Endothelial cell of umbilical vein (primary cell): ENCODE measurements around the gene EIF2S2. TPM values are rescaled to one million over a fixed set of nuclear protein-coding genes. Genes with fewer than 3 reads are reported as not detected.

Experiments used
- BruUV-seq: library from RNA; stranded (reverse); fragments of 400-500 nt; replicated peaks from 2 replicates; lab custom pipeline; 2021; lab: Mats Ljungman, UMichigan
- CTCF ChIA-PET: fragments of 300-600, 350-600 bp; sonication (Branson Sonifier 250); formaldehyde crosslinking; loops from one replicate; lab custom pipeline; 2021; ENCODE audit warnings: antibody characterized with exemption, inconsistent platforms; lab: Charles Lee
- POLR2A ChIA-PET: fragments of 300-600, 350-600 bp; sonication (Branson Sonifier 250); formaldehyde crosslinking; loops from one replicate; lab custom pipeline; 2021; ENCODE audit warnings: antibody characterized with exemption, inconsistent platforms; lab: Charles Lee
- DNase-seq: peaks from one replicate; pipeline ENCODE4 v3.0.0-alpha.2; 2011; ENCODE audit warnings: low read depth, low spot score
- FAIRE-seq: peaks from 2 replicates; lab custom pipeline; 2011; peaks lifted over from hg19 to GRCh38; lab: Jason Lieb, UNC
- H2AFZ ChIP-seq: 2 replicates; pipeline ENCODE4 v1.6.0; 2012; ENCODE audit warnings: low read depth, low read length, control low read depth, inconsistent platforms
- H3K27ac ChIP-seq: 2 replicates; pipeline ENCODE4 v1.5.1; 2011; ENCODE audit warnings: low read depth, mild to moderate bottlenecking, control low read depth, low read length, moderate library complexity; ENCODE audit not compliant: insufficient read depth
- H3K27me3 ChIP-seq, 2 experiments: 2 replicates each; pipeline versions ENCODE4 v1.6.0 to v1.6.1; 2011; ENCODE audit warnings: low read length in 2 of 2, mixed read lengths in 1 of 2; ENCODE audit not compliant: control insufficient read depth in 2 of 2, insufficient read depth in 2 of 2
- H3K36me3 ChIP-seq, 2 experiments: 2 replicates in 1 of 2; 3 replicates in 1 of 2; pipeline ENCODE4 v1.5.1; 2011; ENCODE audit warnings: low read length in 2 of 2, mild to moderate bottlenecking in 1 of 2, moderate library complexity in 1 of 2; ENCODE audit not compliant: control insufficient read depth in 2 of 2, insufficient read depth in 2 of 2; ENCODE audit errors: extremely low read depth in 1 of 2
- H3K4me1 ChIP-seq: 3 replicates; pipeline ENCODE4 v1.5.1; 2011; ENCODE audit warnings: mild to moderate bottlenecking, low read length; ENCODE audit not compliant: control insufficient read depth, insufficient read depth; ENCODE audit errors: extremely low read depth
- H3K4me2 ChIP-seq: 2 replicates; pipeline ENCODE4 v1.6.1; 2011; ENCODE audit warnings: low read length, control low read depth, mixed read lengths; ENCODE audit not compliant: insufficient read depth
- H3K4me3 ChIP-seq, 3 experiments: fragments of 200-600 bp in 1 of 3; sonication (generic), shearing (Covaris generic) in 1 of 3; replicated peaks in 1 of 3; 2 replicates each; pipeline ENCODE4 v1.5.1; 2011 to 2016; ENCODE audit warnings: control low read depth in 3 of 3, low read length in 3 of 3, mild to moderate bottlenecking in 2 of 3, inconsistent platforms in 1 of 3, low read depth in 1 of 3, moderate library complexity in 1 of 3; ENCODE audit not compliant: insufficient read depth in 1 of 3
- H3K79me2 ChIP-seq: 2 replicates; pipeline ENCODE4 v1.6.0; 2012; ENCODE audit warnings: low read length, inconsistent platforms; ENCODE audit not compliant: control insufficient read depth, insufficient read depth
- H3K9ac ChIP-seq: replicated peaks from 2 replicates; pipeline ENCODE3; 2011; ENCODE audit warnings: low read length, control low read depth; ENCODE audit not compliant: insufficient read depth; ENCODE audit errors: extremely low read depth
- H3K9me1 ChIP-seq: replicated peaks from 3 replicates; pipeline ENCODE4 v1.6.0; 2011; ENCODE audit warnings: mild to moderate bottlenecking, low read length; ENCODE audit not compliant: control insufficient read depth, insufficient read depth; ENCODE audit errors: extremely low read depth
- H3K9me3 ChIP-seq: replicated peaks from 2 replicates; pipeline ENCODE4 v1.5.1; 2012; ENCODE audit warnings: low read length, inconsistent platforms; ENCODE audit not compliant: control insufficient read depth, insufficient read depth
- H4K20me1 ChIP-seq: replicated peaks from 2 replicates; pipeline ENCODE3; 2011; ENCODE audit warnings: mild to moderate bottlenecking, low read length; ENCODE audit not compliant: control insufficient read depth, insufficient read depth; ENCODE audit errors: extremely low read depth
- CTCF ChIP-seq, 2 donors: IDR thresholded peaks; 1 replicate in 1 of 2; 2 replicates in 1 of 2; pipeline ENCODE4 v1.5.1; 2011; ENCODE audit warnings: low read length in 2 of 2, mild to moderate bottlenecking in 2 of 2, moderate library complexity in 2 of 2, control low read depth in 1 of 2, inconsistent platforms in 1 of 2, low read depth in 1 of 2; ENCODE audit not compliant: insufficient read depth in 1 of 2; ENCODE audit errors: extremely low read depth in 1 of 2
- EZH2 ChIP-seq: IDR thresholded peaks from 2 replicates; pipeline ENCODE4 v1.6.1; 2012; ENCODE audit warnings: borderline replicate concordance, low read depth, mild to moderate bottlenecking, moderate library complexity, low read length, inconsistent platforms; ENCODE audit not compliant: severe bottlenecking
- FOS ChIP-seq: IDR thresholded peaks from 2 replicates; pipeline ENCODE4 v1.6.1; 2011; ENCODE audit warnings: mild to moderate bottlenecking, low read length, moderate library complexity, borderline replicate concordance; ENCODE audit not compliant: insufficient read depth
- GATA2 ChIP-seq: IDR thresholded peaks from 2 replicates; pipeline ENCODE4 v1.7.0; 2011; ENCODE audit warnings: low read depth, mild to moderate bottlenecking, moderate library complexity, mixed read lengths, low read length; ENCODE audit not compliant: insufficient read length, insufficient read depth
- JUN ChIP-seq: IDR thresholded peaks from 2 replicates; pipeline ENCODE4 v1.6.1; 2011; ENCODE audit warnings: borderline replicate concordance, low read depth; ENCODE audit not compliant: insufficient read length, insufficient read depth
- MAX ChIP-seq: IDR thresholded peaks from 2 replicates; pipeline ENCODE4 v1.6.1; 2011; ENCODE audit not compliant: insufficient read depth, insufficient read length
- MYC ChIP-seq: IDR thresholded peaks from one replicate; pipeline ENCODE4 v1.6.1; 2011; ENCODE audit warnings: mild to moderate bottlenecking, low read depth, low read length
- POLR2A ChIP-seq: IDR thresholded peaks from 2 replicates; pipeline ENCODE4 v1.6.1; 2012; ENCODE audit warnings: low read depth, mild to moderate bottlenecking, control low read depth, low read length
- POLR2AphosphoS5 ChIP-seq: IDR thresholded peaks from 2 replicates; pipeline ENCODE4 v1.6.1; 2012; ENCODE audit warnings: low read depth, mild to moderate bottlenecking, control low read depth, low read length, moderate library complexity; ENCODE audit not compliant: insufficient read depth
- dilution Hi-C: fragments of 300-500 bp; cut with MboI; formaldehyde crosslinking; loops from one replicate; pipeline ENCODE4 v1.15.0; 2019; ENCODE audit warnings: low sequenced_read_pairs; ENCODE audit not compliant: extremely low pct_ligation_motif_present
- intact Hi-C: fragments of 100-400 bp; cut with micrococcal nuclease; formaldehyde crosslinking; loops from one replicate; pipeline ENCODE4 v1.10.0; 2022
- polyA plus RNA-seq, 4 experiments: library from polyadenylated mRNA; depleted of rRNA in 3 of 4; stranded (reverse) in 3 of 4; unstranded in 1 of 4; fragments of >200 nt; gene quantifications; 2 replicates each; pipeline versions ENCODE4 v1.2.1 to v1.2.3, GENCODE V29; 2011 to 2012; ENCODE audit warnings: missing spikeins in 1 of 4
- total RNA-seq: library from RNA; stranded (reverse); gene quantifications from 2 replicates; pipeline ENCODE4 v1.2.3, GENCODE V29; 2021

The EIF2S2 gene
- total and polyA plus RNA-seq, 2 donors (not counting 3 experiments of a cell fraction or from before 2014, with no cell fraction given): 38.8 to 99.3 TPM

GRCh38 chr20:34072778-34073177, 39.3 kb downstream of the EIF2S2 start:
- no peaks in the 10 kb centered on the region for H3K4me1 ChIP-seq
- H3K4me2 ChIP-seq: no peak overlapping the region
- H3K27me3 ChIP-seq: no peaks in the 10 kb centered on the region
- H2AFZ ChIP-seq: no peak overlapping the region
- H3K27ac ChIP-seq: no peak overlapping the region
- DNase-seq (no peak), FAIRE-seq (no peak)
- intact Hi-C loops (loop anchor here (5.0 kb wide), 1 partner anchor 340 kb away; the partner anchor contains the start of gene ZNF341), dilution Hi-C loops (no loop called here)
- no peaks in the 10 kb centered on the region for H3K9me3 ChIP-seq
- BruUV-seq: no TSS peak
- H3K4me3 ChIP-seq: no peak overlapping the region
- ChIA-PET CTCF (interaction anchor here (5.7 kb wide), 1 partner anchor 212 kb away, joined by 158 read pairs; no protein-coding TSS in a partner anchor), POLR2A (no interaction called here)
- no peak overlapping the region for H3K9ac ChIP-seq
- peaks cover 15% of the 10 kb centered on the region for H3K79me2 ChIP-seq
- peaks cover 0 to 28% of the 10 kb centered on the region in 2 experiments for H3K36me3 ChIP-seq
- no peak for TF ChIP-seq POLR2AphosphoS5
- no peaks in the 10 kb centered on the region for H3K9me1 ChIP-seq
- H4K20me1 ChIP-seq: no peaks in the 10 kb centered on the region

GRCh38 chr20:34072076-34072475, 40.0 kb downstream of the EIF2S2 start:
- Histone ChIP-seq H2AFZ (no peak overlapping the region), H3K4me3 (no peak overlapping the region), H3K9me1 (no peaks in the 10 kb centered on the region), H3K9me3 (no peaks in the 10 kb centered on the region), H3K9ac (no peak overlapping the region), H3K4me1 (no peaks in the 10 kb centered on the region), H3K79me2 (peaks cover 15% of the 10 kb centered on the region), H3K4me2 (no peak overlapping the region), H3K27me3 (no peaks in the 10 kb centered on the region), H4K20me1 (no peaks in the 10 kb centered on the region), H3K27ac (no peak overlapping the region), H3K36me3 (peaks cover 0 to 23% of the 10 kb centered on the region in 2 experiments)
- FAIRE-seq: no peak
- intact Hi-C loops: loop anchor here (5.0 kb wide), 1 partner anchor 340 kb away; the partner anchor contains the start of gene ZNF341
- no TSS peak for BruUV-seq
- DNase-seq: no peak
- ChIA-PET CTCF (interaction anchor here (5.7 kb wide), 1 partner anchor 211 kb away, joined by 158 read pairs; no protein-coding TSS in a partner anchor), POLR2A (no interaction called here)
- TF ChIP-seq JUN (no peak), POLR2A (no peak), EZH2 (no peak), FOS (no peak), MAX (no peak), POLR2AphosphoS5 (no peak), GATA2 (no peak), CTCF (IDR thresholded peaks at IDR 0.05; ENCODE audit: extremely low read depth in 1 of 2, insufficient read depth in 1 of 2, low read depth in 1 of 2, low read length in 2 of 2) (no peak), MYC (no peak)
- dilution Hi-C loops: no loop called here
